ENCODE data around the gene PIK3R1. TPM values are rescaled to one million over a fixed set of nuclear protein-coding genes. Genes with fewer than 3 reads are reported as not detected.
A peak's percentile ranks its signal among the peaks of the same experiment; 100 is the strongest.

The PIK3R1 gene
- total RNA-seq, 1 donor from 2014 or later = 89.7 TPM

GRCh38 chr5:68189171-68189570, 26.4 kb upstream of the PIK3R1 start:
- Mint-ChIP-seq H3K4me1 (ENCODE audit: low read depth) (peaks cover 43% of the 10 kb centered on the region), H3K27me3 (no peaks in the 10 kb centered on the region), H3K27ac (peak overlapping the region; percentile 39), H3K4me3 (ENCODE audit: low read depth) (no peak overlapping the region), H3K9me3 (ENCODE audit: low read depth) (no peaks in the 10 kb centered on the region), H3K36me3 (ENCODE audit: insufficient read depth) (no peaks in the 10 kb centered on the region)
- TF ChIP-seq CTCF (IDR thresholded peaks at IDR 0.05; ENCODE audit: unreplicated experiment) = no peak
- DNase-seq (ENCODE audit: low spot score, unreplicated experiment) = no peak

GRCh38 chr5:68189613-68190012, 25.9 kb upstream of the PIK3R1 start:
- peak overlapping the region; percentile 81 for H3K27ac Mint-ChIP-seq
- no peak for TF ChIP-seq CTCF (IDR thresholded peaks at IDR 0.05; ENCODE audit: unreplicated experiment)
- H3K4me1 Mint-ChIP-seq (ENCODE audit: low read depth) = peaks cover 47% of the 10 kb centered on the region
- no peaks in the 10 kb centered on the region for H3K36me3 Mint-ChIP-seq (ENCODE audit: insufficient read depth)
- DNase-seq (ENCODE audit: low spot score, unreplicated experiment) = no peak
- no peaks in the 10 kb centered on the region for H3K9me3 Mint-ChIP-seq (ENCODE audit: low read depth)
- H3K27me3 Mint-ChIP-seq = no peaks in the 10 kb centered on the region
- H3K4me3 Mint-ChIP-seq (ENCODE audit: low read depth) = no peak overlapping the region

- Mint-ChIP-seq H3K4me3 (ENCODE audit: low read depth) (no peak overlapping the region), H3K9me3 (ENCODE audit: low read depth) (no peaks in the 10 kb centered on the region), H3K4me1 (ENCODE audit: low read depth) (peaks cover 46% of the 10 kb centered on the region), H3K36me3 (ENCODE audit: insufficient read depth) (no peaks in the 10 kb centered on the region), H3K27ac (no peak overlapping the region), H3K27me3 (no peaks in the 10 kb centered on the region)
- no peak for DNase-seq (ENCODE audit: low spot score, unreplicated experiment)
- no peak for TF ChIP-seq CTCF (IDR thresholded peaks at IDR 0.05; ENCODE audit: unreplicated experiment)
Measured at GRCh38 chr5:68190619-68191018, 24.9 kb upstream of the PIK3R1 start.

GRCh38 chr5:68191083-68191791, 24.3 kb upstream of the PIK3R1 start:
- Mint-ChIP-seq H3K9me3 (ENCODE audit: low read depth) (no peaks in the 10 kb centered on the region), H3K27ac (no peak overlapping the region), H3K27me3 (no peaks in the 10 kb centered on the region), H3K36me3 (ENCODE audit: insufficient read depth) (no peaks in the 10 kb centered on the region), H3K4me1 (ENCODE audit: low read depth) (peaks cover 46% of the 10 kb centered on the region), H3K4me3 (ENCODE audit: low read depth) (no peak overlapping the region)
- no peak for TF ChIP-seq CTCF (IDR thresholded peaks at IDR 0.05; ENCODE audit: unreplicated experiment)
- DNase-seq (ENCODE audit: low spot score, unreplicated experiment) = no peak

GRCh38 chr5:68192679-68193060, 22.9 kb upstream of the PIK3R1 start:
- TF ChIP-seq CTCF (IDR thresholded peaks at IDR 0.05; ENCODE audit: unreplicated experiment) = no peak
- H3K27ac Mint-ChIP-seq = peak overlapping the region; percentile 33
- peaks cover 42% of the 10 kb centered on the region for H3K4me1 Mint-ChIP-seq (ENCODE audit: low read depth)
- no peaks in the 10 kb centered on the region for H3K36me3 Mint-ChIP-seq (ENCODE audit: insufficient read depth)
- no peak for DNase-seq (ENCODE audit: low spot score, unreplicated experiment)
- no peaks in the 10 kb centered on the region for H3K27me3 Mint-ChIP-seq
- H3K4me3 Mint-ChIP-seq (ENCODE audit: low read depth) = no peak overlapping the region
- peaks cover 4% of the 10 kb centered on the region for H3K9me3 Mint-ChIP-seq (ENCODE audit: low read depth)
